A673 (cell line): Measurements from ENCODE around the gene MIER1.

Source experiments
- CTCF ChIP-seq: fragments of 300-800, 200-600 bp; sonication (generic); conservative IDR thresholded peaks from 2 replicates; pipeline ENCODE4 v1.5.1; 2017; ENCODE audit warnings: low read depth, mild to moderate bottlenecking, antibody characterized with exemption, low read length, moderate library complexity, mixed read lengths
- EZH2 ChIP-seq: fragments of 200-600 bp; sonication (generic); IDR thresholded peaks from 2 replicates; pipeline ENCODE4 v1.6.1; 2017; ENCODE audit warnings: borderline replicate concordance, low read depth, mild to moderate bottlenecking, mixed read lengths, antibody characterized with exemption, low read length; ENCODE audit not compliant: poor library complexity, severe bottlenecking

- no peak for TF ChIP-seq CTCF
- TF ChIP-seq EZH2 = no peak
Measured at GRCh38 chr1:66943361-66943969, 18.7 kb downstream of the MIER1 start.
